IMR-90 (cell line): Measurements from ENCODE around the gene YJEFN3. TPM values are rescaled to one million over a fixed set of nuclear protein-coding genes. Genes with fewer than 3 reads are reported as not detected.

Source experiments
- ATAC-seq: fragments of 200-7000 bp; cut with Tn5 transposase; 2 replicates; pipeline ENCODE4 v1.9.1; 2020; ENCODE audit warnings: low read depth, mild to moderate bottlenecking, moderate library complexity
- BruUV-seq: library from RNA; stranded (reverse); fragments of 400-500 nt; replicated peaks from 2 replicates; lab custom pipeline; 2021; lab: Mats Ljungman, UMichigan
- CTCF ChIA-PET: fragments of 300-600 bp; formaldehyde crosslinking; extraction: SDS; loops from one replicate; lab custom pipeline; 2021; ENCODE audit warnings: antibody characterized with exemption; lab: Yijun Ruan, JAX
- POLR2A ChIA-PET: fragments of 300-600 bp; sonication (Branson Sonifier 250); formaldehyde crosslinking; loops from one replicate; lab custom pipeline; 2022; ENCODE audit warnings: antibody characterized with exemption; ENCODE audit not compliant: unreplicated experiment; lab: Charles Lee
- DNase-seq: peaks from one replicate; pipeline ENCODE4 v3.0.0; 2013
- H2AFZ ChIP-seq: replicated peaks from 2 replicates; pipeline ENCODE3; 2013; ENCODE audit warnings: low read length, mild to moderate bottlenecking; ENCODE audit not compliant: poor library complexity
- H2AK5ac ChIP-seq: 2 replicates; pipeline ENCODE4 v1.6.1; 2013; ENCODE audit warnings: low read depth, low read length, inconsistent platforms
- H2AK9ac ChIP-seq: replicated peaks from 2 replicates; pipeline ENCODE3; 2013; ENCODE audit warnings: mild to moderate bottlenecking, low read depth, low read length, moderate library complexity; ENCODE audit not compliant: poor library complexity
- H2BK120ac ChIP-seq: 2 replicates; pipeline ENCODE4 v1.6.1; 2013; ENCODE audit warnings: low read depth, low read length, inconsistent platforms
- H2BK15ac ChIP-seq: 3 replicates; pipeline ENCODE4 v1.6.1; 2013; ENCODE audit warnings: low read depth, low read length, inconsistent platforms
- H2BK20ac ChIP-seq: 2 replicates; pipeline ENCODE4 v1.6.1; 2013; ENCODE audit warnings: low read depth, mild to moderate bottlenecking, inconsistent platforms, low read length, moderate library complexity
- H2BK5ac ChIP-seq: 2 replicates; pipeline ENCODE4 v1.6.1; 2013; ENCODE audit warnings: mild to moderate bottlenecking, low read depth, low read length, inconsistent platforms; ENCODE audit not compliant: poor library complexity, severe bottlenecking
- H3K14ac ChIP-seq: replicated peaks from 2 replicates; pipeline ENCODE4 v1.6.1; 2013; ENCODE audit warnings: low read depth, low read length, inconsistent platforms
- H3K18ac ChIP-seq: 2 replicates; pipeline ENCODE4 v1.6.1; 2013; ENCODE audit warnings: low read depth, low read length, control low read depth
- H3K23ac ChIP-seq: 2 replicates; pipeline ENCODE4 v1.6.1; 2013; ENCODE audit warnings: low read depth, low read length, inconsistent platforms
- H3K27ac ChIP-seq: 2 replicates; pipeline ENCODE4 v1.5.1; 2013; ENCODE audit warnings: mild to moderate bottlenecking, control low read depth, low read length; ENCODE audit not compliant: insufficient read depth
- H3K27me3 ChIP-seq: 2 replicates; pipeline ENCODE4 v1.6.1; 2013; ENCODE audit warnings: low read length; ENCODE audit not compliant: control insufficient read depth, insufficient read depth
- H3K36me3 ChIP-seq: 2 replicates; pipeline ENCODE4 v1.6.1; 2013; ENCODE audit warnings: low read length, mixed read lengths; ENCODE audit not compliant: control insufficient read depth, insufficient read depth
- H3K4ac ChIP-seq: 2 replicates; pipeline ENCODE4 v1.6.1; 2013; ENCODE audit warnings: low read depth, low read length, inconsistent platforms
- H3K4me1 ChIP-seq: 2 replicates; pipeline ENCODE4 v1.6.1; 2013; ENCODE audit warnings: low read length, mixed read lengths; ENCODE audit not compliant: control insufficient read depth, insufficient read depth
- H3K4me2 ChIP-seq: 2 replicates; pipeline ENCODE4 v1.6.1; 2013; ENCODE audit warnings: low read depth, mild to moderate bottlenecking, control low read depth, low read length, moderate library complexity
- H3K4me3 ChIP-seq: 2 replicates; pipeline ENCODE4 v1.5.1; 2013; ENCODE audit warnings: low read depth, mild to moderate bottlenecking, control low read depth, low read length, moderate library complexity; ENCODE audit not compliant: insufficient read depth
- H3K56ac ChIP-seq: 2 replicates; pipeline ENCODE4 v1.6.1; 2013; ENCODE audit warnings: low read length, inconsistent platforms; ENCODE audit not compliant: insufficient read depth; ENCODE audit errors: extremely low read depth
- H3K79me1 ChIP-seq, 2 experiments: 2 replicates each; pipeline ENCODE4 v1.6.1; 2013; ENCODE audit warnings: low read length in 2 of 2, inconsistent platforms in 1 of 2, low read depth in 1 of 2
- H3K9ac ChIP-seq: 2 replicates; pipeline ENCODE4 v1.6.1; 2013; ENCODE audit warnings: low read depth, low read length, control low read depth
- H3K9me1 ChIP-seq: 2 replicates; pipeline ENCODE4 v1.6.1; 2013; ENCODE audit warnings: low read length, inconsistent platforms; ENCODE audit not compliant: insufficient read depth
- H3K9me3 ChIP-seq: 2 replicates; pipeline ENCODE4 v1.6.1; 2013; ENCODE audit warnings: low read length; ENCODE audit not compliant: control insufficient read depth, insufficient read depth
- H4K20me1 ChIP-seq: 2 replicates; pipeline ENCODE4 v1.6.1; 2013; ENCODE audit warnings: low read length, inconsistent platforms; ENCODE audit not compliant: insufficient read depth
- H4K5ac ChIP-seq: 2 replicates; pipeline ENCODE4 v1.6.1; 2013; ENCODE audit warnings: mild to moderate bottlenecking, low read depth, low read length, control low read depth
- H4K8ac ChIP-seq, 2 experiments: 2 replicates each; pipeline ENCODE4 v1.6.1; 2013; ENCODE audit warnings: low read depth in 2 of 2, low read length in 2 of 2, control low read depth in 1 of 2, inconsistent platforms in 1 of 2
- H4K91ac ChIP-seq: 2 replicates; pipeline ENCODE4 v1.6.1; 2013; ENCODE audit warnings: low read depth, low read length, inconsistent platforms; ENCODE audit not compliant: insufficient read depth
- BHLHE40 ChIP-seq: fragments of 150-350 bp; IDR thresholded peaks from 2 replicates; pipeline ENCODE4 v1.6.1; 2016; ENCODE audit warnings: mild to moderate bottlenecking, low read depth, low read length
- CEBPB ChIP-seq: IDR thresholded peaks from 2 replicates; pipeline ENCODE4 v1.6.1; 2012; ENCODE audit warnings: low read depth, low read length, improper control_type of control experiment
- CHD1 ChIP-seq: IDR thresholded peaks from 2 replicates; pipeline ENCODE4 v1.6.1; 2012; ENCODE audit warnings: low read depth, low read length, improper control_type of control experiment
- CTCF ChIP-seq: conservative IDR thresholded peaks from 2 replicates; pipeline ENCODE4 v1.5.1; 2012; ENCODE audit warnings: mild to moderate bottlenecking, low read depth, low read length, improper control_type of control experiment
- ELK1 ChIP-seq: fragments of 150-350 bp; IDR thresholded peaks from 2 replicates; pipeline ENCODE4 v1.6.1; 2016; ENCODE audit warnings: low read depth, mild to moderate bottlenecking, low read length, moderate library complexity, borderline replicate concordance
- FOS ChIP-seq: fragments of 150-350 bp; IDR thresholded peaks from 2 replicates; pipeline ENCODE4 v1.6.1; 2016; ENCODE audit warnings: low read depth, low read length
- MAFK ChIP-seq: IDR thresholded peaks from 2 replicates; pipeline ENCODE4 v1.6.1; 2012; ENCODE audit warnings: low read depth, low read length, improper control_type of control experiment
- MXI1 ChIP-seq: IDR thresholded peaks from 2 replicates; pipeline ENCODE4 v1.6.1; 2012; ENCODE audit warnings: low read depth, mild to moderate bottlenecking, low read length, moderate library complexity, borderline replicate concordance
- NFE2L2 ChIP-seq: fragments of 150-350 bp; IDR thresholded peaks from 2 replicates; pipeline ENCODE4 v1.6.1; 2016; ENCODE audit warnings: low read depth, mild to moderate bottlenecking, low read length
- RAD21 ChIP-seq: IDR thresholded peaks from 2 replicates; pipeline ENCODE4 v1.6.1; 2012; ENCODE audit warnings: low read length, improper control_type of control experiment
- RCOR1 ChIP-seq: IDR thresholded peaks from 2 replicates; pipeline ENCODE4 v1.6.1; 2012; ENCODE audit warnings: mild to moderate bottlenecking, low read length, improper control_type of control experiment; ENCODE audit not compliant: insufficient replicate concordance
- SMC3 ChIP-seq: fragments of 150-350 bp; IDR thresholded peaks from 2 replicates; pipeline ENCODE4 v1.6.1; 2016; ENCODE audit warnings: low read depth, mild to moderate bottlenecking, antibody characterized with exemption, low read length, moderate library complexity
- USF2 ChIP-seq: fragments of 150-350 bp; IDR thresholded peaks from 2 replicates; pipeline ENCODE4 v1.6.1; 2017; ENCODE audit warnings: mild to moderate bottlenecking, antibody characterized with exemption, low read length, low read depth
- WGBS, 2 experiments: methylation state at CpG; one replicate each; pipeline versions ENCODE4 v1.1.5 to v1.1.7; 2013; ENCODE audit warnings: missing lambda C conversion rate in 2 of 2; ENCODE audit not compliant: insufficient read length in 1 of 2; ENCODE audit errors: extremely low coverage in 2 of 2; 5-methylcytosine and 5-hydroxymethylcytosine counted together
- dilution Hi-C: fragments of 300-500 bp; cut with HindIII; formaldehyde crosslinking; loops from one replicate; pipeline ENCODE4 v1.14.3; 2018; ENCODE audit warnings: low sequenced_read_pairs; ENCODE audit not compliant: unreplicated experiment
- in situ Hi-C: fragments of 300-500 bp; cut with MboI; formaldehyde crosslinking; loops from 3 replicates; pipeline ENCODE4 v1.14.3; 2019; ENCODE audit warnings: low sequenced_read_pairs, inconsistent platforms, mixed read lengths
- intact Hi-C: fragments of 100-400 bp; cut with micrococcal nuclease; formaldehyde crosslinking; loops from 2 replicates; pipeline ENCODE4 v1.10.0; 2022
- polyA plus RNA-seq, 3 experiments: library from polyadenylated mRNA; depleted of rRNA; stranded (reverse); fragments of >200 nt; gene quantifications; 2 replicates each; pipeline ENCODE4 v1.2.3, GENCODE V29; 2012; ENCODE audit warnings: low replicate concordance in 1 of 3
- total RNA-seq: library from RNA; depleted of rRNA; stranded (reverse); fragments of >200 nt; gene quantifications from 2 replicates; pipeline ENCODE4 v1.2.3, GENCODE V29; 2012

The YJEFN3 gene
- total and polyA plus RNA-seq, 2 of the 4 experiments (the other 2 are of a cell fraction): 0.72 to 4.0 TPM

- H3K18ac ChIP-seq: no peak overlapping the region
- H3K9me1 ChIP-seq: no peaks in the 10 kb centered on the region
- H3K4me3 ChIP-seq: no peak overlapping the region
- H3K4me1 ChIP-seq: peaks cover 7% of the 10 kb centered on the region
- peaks cover 26% of the 10 kb centered on the region for H3K36me3 ChIP-seq
- H3K27ac ChIP-seq: no peak overlapping the region
- peaks cover 37% of the 10 kb centered on the region for H4K20me1 ChIP-seq
- no peak overlapping the region for H4K91ac ChIP-seq
- H2AK5ac ChIP-seq: no peak overlapping the region
- H2AK9ac ChIP-seq: peak overlapping the region; percentile 3
- dilution Hi-C loops: no loop called here
- H3K9me3 ChIP-seq: no peaks in the 10 kb centered on the region
- H2AFZ ChIP-seq: no peak overlapping the region
- no peak overlapping the region for H2BK15ac ChIP-seq
- WGBS, 2 experiments: 88% methylated on average over 7 of the region's 9 CpGs; no CpG with 5 or more reads in 1 of the 2 experiments
- no peak overlapping the region for H3K14ac ChIP-seq
- no peak overlapping the region for H3K4me2 ChIP-seq
- H2BK120ac ChIP-seq: no peak overlapping the region
- H3K23ac ChIP-seq: no peak overlapping the region
- no peak overlapping the region for H3K56ac ChIP-seq
- ATAC-seq (no peak), DNase-seq (no peak)
- no peak overlapping the region for H3K4ac ChIP-seq
- no peaks in the 10 kb centered on the region for H3K27me3 ChIP-seq
- no TSS peak for BruUV-seq
- TF ChIP-seq USF2: no peak
- TF ChIP-seq FOS: no peak
- no peak for TF ChIP-seq NFE2L2
- no peak for TF ChIP-seq BHLHE40
- TF ChIP-seq MAFK: no peak
- no peak for TF ChIP-seq CHD1
- TF ChIP-seq RAD21: no peak
- TF ChIP-seq RCOR1: no peak
- no peak for TF ChIP-seq MXI1
- no peak for TF ChIP-seq CEBPB
- no peak for TF ChIP-seq ELK1
- no peak for TF ChIP-seq CTCF
- no peak for TF ChIP-seq SMC3
- in situ Hi-C loops: loop anchor here (25.0 kb wide), 1 partner anchor 435 kb away; no protein-coding TSS in a partner anchor
- intact Hi-C loops: no loop called here
- no peak overlapping the region for H4K5ac ChIP-seq
- no peak overlapping the region for H3K9ac ChIP-seq
- POLR2A ChIA-PET: no interaction called here
- H2BK5ac ChIP-seq: no peak overlapping the region
- H3K79me1 ChIP-seq: peaks cover 9 to 34% of the 10 kb centered on the region in 2 experiments
- no peak overlapping the region for H4K8ac ChIP-seq
- CTCF ChIA-PET: no interaction called here
- no peak overlapping the region for H2BK20ac ChIP-seq
These were observed 1.4 kb upstream of the YJEFN3 start for GRCh38 chr19:19527371-19527656.
